MM.1S (cell line): ENCODE results near the gene CSNK1A1L.

ENCODE experiments used
- DNase-seq: peaks from one replicate; pipeline ENCODE4 v3.0.0-alpha.2; 2015
- H2AFZ ChIP-seq: fragments of 300-600 bp; sonication (generic); 2 replicates; pipeline ENCODE4 v1.6.0; 2016; ENCODE audit warnings: antibody characterized with exemption, low read length
- H3F3A ChIP-seq: fragments of 300-600 bp; sonication (generic); 2 replicates; pipeline ENCODE4 v1.6.1; 2016; ENCODE audit warnings: mild to moderate bottlenecking, antibody characterized with exemption, low read length, moderate library complexity, mixed read lengths; ENCODE audit not compliant: insufficient read depth
- H3K27ac ChIP-seq: fragments of 300-600 bp; sonication (generic); 2 replicates; pipeline ENCODE4 v1.5.1; 2016; ENCODE audit warnings: mild to moderate bottlenecking, low read length
- H3K27me3 ChIP-seq: fragments of 300-600 bp; sonication (generic); replicated peaks from 2 replicates; pipeline ENCODE4 v1.6.0; 2016; ENCODE audit warnings: low read length; ENCODE audit not compliant: insufficient read depth
- H3K36me3 ChIP-seq: fragments of 300-600 bp; sonication (generic); replicated peaks from 2 replicates; pipeline ENCODE4 v1.6.1; 2016; ENCODE audit warnings: mild to moderate bottlenecking, low read length, mixed read lengths; ENCODE audit not compliant: insufficient read depth
- H3K4me1 ChIP-seq: fragments of 300-600 bp; sonication (generic); 2 replicates; pipeline ENCODE4 v1.6.1; 2016; ENCODE audit warnings: low read length, mixed read lengths
- H3K4me2 ChIP-seq: fragments of 300-600 bp; sonication (generic); 2 replicates; pipeline ENCODE4 v1.6.0; 2016; ENCODE audit warnings: low read depth, low read length
- H3K4me3 ChIP-seq: fragments of 300-600 bp; sonication (generic); 2 replicates; pipeline ENCODE4 v1.5.1; 2016; ENCODE audit warnings: low read length, mixed read lengths
- H3K79me2 ChIP-seq: fragments of 300-600 bp; sonication (generic); 2 replicates; pipeline ENCODE4 v1.6.1; 2016; ENCODE audit warnings: mixed run types, low read length, mixed read lengths
- H3K9ac ChIP-seq: fragments of 300-600 bp; sonication (generic); 2 replicates; pipeline ENCODE4 v1.6.1; 2016; ENCODE audit warnings: low read length, mixed read lengths
- H3K9me2 ChIP-seq: fragments of 300-600 bp; sonication (generic); replicated peaks from 2 replicates; pipeline ENCODE4 v1.6.1; 2016; ENCODE audit warnings: mild to moderate bottlenecking, low read length, mixed read lengths; ENCODE audit not compliant: insufficient read depth
- H3K9me3 ChIP-seq: fragments of 300-600 bp; sonication (generic); replicated peaks from 2 replicates; pipeline ENCODE4 v1.6.1; 2016; ENCODE audit warnings: mild to moderate bottlenecking, low read length, mixed read lengths; ENCODE audit not compliant: insufficient read depth
- H4K20me1 ChIP-seq: fragments of 300-600 bp; sonication (generic); 2 replicates; pipeline ENCODE4 v1.6.1; 2016; ENCODE audit warnings: mild to moderate bottlenecking, low read length, moderate library complexity, mixed read lengths; ENCODE audit not compliant: insufficient read depth
- EZH2 ChIP-seq: fragments of 300-600 bp; sonication (generic); optimal IDR thresholded peaks from 2 replicates; pipeline ENCODE3; 2017; ENCODE audit warnings: low read depth, mild to moderate bottlenecking, antibody characterized with exemption, low read length, mixed read lengths
- EZH2phosphoT487 ChIP-seq: fragments of 300-600 bp; sonication (generic); IDR thresholded peaks from 2 replicates; pipeline ENCODE4 v1.6.1; 2018; ENCODE audit warnings: antibody characterized with exemption, low read length
- TF ChIP-seq, protein P1 (sequence below): fragments of 300-600 bp; sonication (generic); IDR thresholded peaks from 2 replicates; pipeline ENCODE4 v1.5.1; 2016; ENCODE audit warnings: antibody characterized with exemption, low read length, mixed read lengths

Gene CSNK1A1L

GRCh38 chr13:37138926-37139325 lies 33.5 kb upstream of the CSNK1A1L start:
- Histone ChIP-seq H3K4me2 (no peak overlapping the region), H3K79me2 (no peaks in the 10 kb centered on the region), H3K36me3 (no peaks in the 10 kb centered on the region), H3K9me2 (no peaks in the 10 kb centered on the region), H3K27me3 (no peaks in the 10 kb centered on the region), H3K4me3 (no peak overlapping the region), H2AFZ (no peak overlapping the region), H3F3A (no peaks in the 10 kb centered on the region), H3K4me1 (no peaks in the 10 kb centered on the region), H4K20me1 (no peaks in the 10 kb centered on the region), H3K9ac (no peak overlapping the region), H3K27ac (no peak overlapping the region), H3K9me3 (no peaks in the 10 kb centered on the region)
- DNase-seq = no peak
- no peak for TF ChIP-seq EZH2phosphoT487
- no peak for TF ChIP-seq EZH2
- TF ChIP-seq, protein P1, sequence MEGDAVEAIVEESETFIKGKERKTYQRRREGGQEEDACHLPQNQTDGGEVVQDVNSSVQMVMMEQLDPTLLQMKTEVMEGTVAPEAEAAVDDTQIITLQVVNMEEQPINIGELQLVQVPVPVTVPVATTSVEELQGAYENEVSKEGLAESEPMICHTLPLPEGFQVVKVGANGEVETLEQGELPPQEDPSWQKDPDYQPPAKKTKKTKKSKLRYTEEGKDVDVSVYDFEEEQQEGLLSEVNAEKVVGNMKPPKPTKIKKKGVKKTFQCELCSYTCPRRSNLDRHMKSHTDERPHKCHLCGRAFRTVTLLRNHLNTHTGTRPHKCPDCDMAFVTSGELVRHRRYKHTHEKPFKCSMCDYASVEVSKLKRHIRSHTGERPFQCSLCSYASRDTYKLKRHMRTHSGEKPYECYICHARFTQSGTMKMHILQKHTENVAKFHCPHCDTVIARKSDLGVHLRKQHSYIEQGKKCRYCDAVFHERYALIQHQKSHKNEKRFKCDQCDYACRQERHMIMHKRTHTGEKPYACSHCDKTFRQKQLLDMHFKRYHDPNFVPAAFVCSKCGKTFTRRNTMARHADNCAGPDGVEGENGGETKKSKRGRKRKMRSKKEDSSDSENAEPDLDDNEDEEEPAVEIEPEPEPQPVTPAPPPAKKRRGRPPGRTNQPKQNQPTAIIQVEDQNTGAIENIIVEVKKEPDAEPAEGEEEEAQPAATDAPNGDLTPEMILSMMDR = no peak

DNA sequence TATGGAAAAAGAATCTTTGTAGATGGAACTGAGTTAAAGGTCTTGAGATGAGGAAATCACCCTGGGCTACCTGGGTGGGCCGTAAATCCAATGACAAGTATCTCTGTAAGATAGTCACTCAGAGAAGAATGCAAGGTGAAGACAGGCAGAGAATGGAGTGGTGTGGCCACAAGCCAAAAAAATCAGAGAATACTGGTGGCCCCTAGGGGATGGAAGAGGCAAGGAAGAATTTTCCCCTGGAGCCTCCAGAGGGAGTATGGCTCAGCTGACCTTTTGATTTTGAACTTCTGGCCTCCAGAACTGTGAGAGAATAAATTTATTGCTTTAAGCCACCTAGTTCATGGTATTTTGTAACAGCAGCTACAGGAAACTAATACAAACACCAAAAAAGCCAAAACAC lies 32.7 kb upstream of the CSNK1A1L start:
- Histone ChIP-seq H4K20me1 (no peaks in the 10 kb centered on the region), H3K4me3 (no peak overlapping the region), H3F3A (no peaks in the 10 kb centered on the region), H2AFZ (no peak overlapping the region), H3K4me1 (no peaks in the 10 kb centered on the region), H3K79me2 (no peaks in the 10 kb centered on the region), H3K27me3 (no peaks in the 10 kb centered on the region), H3K27ac (no peak overlapping the region), H3K4me2 (no peak overlapping the region), H3K9me2 (no peaks in the 10 kb centered on the region), H3K9ac (no peak overlapping the region), H3K9me3 (no peaks in the 10 kb centered on the region), H3K36me3 (no peaks in the 10 kb centered on the region)
- DNase-seq = no peak
- TF ChIP-seq, protein P1 = no peak
- TF ChIP-seq EZH2 (no peak), EZH2phosphoT487 (no peak)

DNA sequence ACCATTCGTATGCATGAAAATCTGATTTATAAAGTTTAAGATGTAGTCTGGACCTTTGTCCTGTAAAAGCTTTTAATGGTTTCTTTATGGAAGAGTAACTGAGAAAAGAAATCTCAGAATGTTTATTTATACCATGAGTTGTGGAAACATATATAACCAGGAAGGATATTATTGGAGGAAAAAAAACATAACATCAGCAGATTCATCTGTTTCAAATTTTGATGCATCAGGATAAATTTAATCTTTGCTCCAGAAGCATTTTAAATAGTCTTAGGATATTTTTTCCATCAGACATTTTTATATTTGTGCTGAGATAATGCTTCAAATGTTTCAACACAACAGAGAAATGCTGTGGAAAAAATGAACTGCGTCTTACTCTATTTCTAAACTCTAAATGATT lies 31.2 kb upstream of the CSNK1A1L start:
- H3F3A ChIP-seq = no peaks in the 10 kb centered on the region
- H3K36me3 ChIP-seq = no peaks in the 10 kb centered on the region
- H3K9ac ChIP-seq = no peak overlapping the region
- H2AFZ ChIP-seq = no peak overlapping the region
- TF ChIP-seq EZH2 (no peak), EZH2phosphoT487 (no peak)
- TF ChIP-seq, protein P1 = no peak
- H3K27me3 ChIP-seq = no peaks in the 10 kb centered on the region
- H4K20me1 ChIP-seq = no peaks in the 10 kb centered on the region
- H3K4me2 ChIP-seq = no peak overlapping the region
- no peaks in the 10 kb centered on the region for H3K9me3 ChIP-seq
- H3K4me1 ChIP-seq = no peaks in the 10 kb centered on the region
- DNase-seq = no peak
- H3K79me2 ChIP-seq = no peaks in the 10 kb centered on the region
- no peak overlapping the region for H3K27ac ChIP-seq
- H3K4me3 ChIP-seq = no peak overlapping the region
- H3K9me2 ChIP-seq = no peaks in the 10 kb centered on the region

DNA sequence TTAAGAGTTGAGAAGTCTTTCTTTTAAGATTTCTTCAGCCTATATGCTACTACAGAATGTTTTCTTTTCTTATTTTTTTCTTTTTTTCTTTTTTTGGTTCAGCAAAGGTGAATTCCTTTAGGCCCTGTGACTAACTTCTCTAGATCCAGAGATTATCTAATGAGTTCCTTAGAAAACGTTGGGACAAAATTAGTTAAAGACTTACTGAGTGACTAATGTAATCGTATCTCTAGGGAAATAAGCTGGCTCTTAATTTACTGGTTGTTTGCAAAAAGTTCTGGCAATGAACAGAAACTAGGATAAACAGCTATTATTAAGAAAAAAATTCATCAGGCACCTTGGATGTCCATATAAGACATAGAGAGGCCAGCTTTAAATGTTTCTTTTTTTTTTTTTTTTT lies 30.7 kb upstream of the CSNK1A1L start:
- Histone ChIP-seq H3K79me2 (no peaks in the 10 kb centered on the region), H3K36me3 (no peaks in the 10 kb centered on the region), H3K27ac (no peak overlapping the region), H3K9ac (no peak overlapping the region), H3K9me3 (no peaks in the 10 kb centered on the region), H3K27me3 (no peaks in the 10 kb centered on the region), H4K20me1 (no peaks in the 10 kb centered on the region), H2AFZ (no peak overlapping the region), H3K4me1 (no peaks in the 10 kb centered on the region), H3K4me3 (no peak overlapping the region), H3K4me2 (no peak overlapping the region), H3F3A (no peaks in the 10 kb centered on the region), H3K9me2 (no peaks in the 10 kb centered on the region)
- DNase-seq = no peak
- TF ChIP-seq, protein P1 = no peak
- TF ChIP-seq EZH2phosphoT487 = no peak
- TF ChIP-seq EZH2 = no peak
